GM18517 (cell line): Measurements from ENCODE around the gene ARID5B.
"Not testable (repeated sequence)": the region's sequence is repeated elsewhere in the genome, so short reads cannot be mapped to it uniquely, and the experiment has no call there.

Experiments
- ATAC-seq: cut with Tn5 transposase; IDR thresholded peaks from one replicate; pipeline ENCODE4 v1.9.1; 2021; ENCODE audit warnings: mild to moderate bottlenecking, moderate library complexity; ENCODE audit not compliant: unreplicated experiment

ARID5B gene

GRCh38 chr10:61964059-61964709, 62.7 kb downstream of the ARID5B start:
- peak; percentile 23 for ATAC-seq

GRCh38 chr10:61964949-61965702, 63.6 kb downstream of the ARID5B start:
- no peak for ATAC-seq

GRCh38 chr10:61965703-61966395, 64.3 kb downstream of the ARID5B start:
- ATAC-seq = no peak

GRCh38 chr10:61967298-61967697, 65.8 kb downstream of the ARID5B start:
- no peak for ATAC-seq

GRCh38 chr10:61970182-61971002, 68.9 kb downstream of the ARID5B start:
- ATAC-seq = no peak

- ATAC-seq = no peak
Measured at GRCh38 chr10:61971003-61971325, 69.5 kb downstream of the ARID5B start.

GRCh38 chr10:61973169-61973568, 71.7 kb downstream of the ARID5B start:
- no peak for ATAC-seq

GRCh38 chr10:61973906-61974305, 72.4 kb downstream of the ARID5B start:
- ATAC-seq = no peak

GRCh38 chr10:61974601-61975390, 73.3 kb downstream of the ARID5B start:
- ATAC-seq = peak; percentile 13

GRCh38 chr10:61975391-61975932, 74.0 kb downstream of the ARID5B start:
- ATAC-seq = peak; percentile 89

- ATAC-seq = not testable (repeated sequence)
Measured at GRCh38 chr10:61976951-61977721, 75.6 kb downstream of the ARID5B start.

- ATAC-seq = no peak
Measured at GRCh38 chr10:61978965-61979364, 77.5 kb downstream of the ARID5B start.

GRCh38 chr10:61981460-61981859, 80.0 kb downstream of the ARID5B start:
- no peak for ATAC-seq

GRCh38 chr10:61983255-61983654, 81.8 kb downstream of the ARID5B start:
- no peak for ATAC-seq

- no peak for ATAC-seq
Measured at GRCh38 chr10:61984803-61985418, 83.4 kb downstream of the ARID5B start.

- ATAC-seq = no peak
Measured at GRCh38 chr10:61985715-61986114, 84.2 kb downstream of the ARID5B start.

GRCh38 chr10:61986382-61986781, 84.9 kb downstream of the ARID5B start:
- ATAC-seq = no peak

- no peak for ATAC-seq
Measured at GRCh38 chr10:61986788-61987492, 85.4 kb downstream of the ARID5B start.
